Sigmoid colon (tissue), 7 donors: ENCODE measurements around the gene MLEC. TPM values are rescaled to one million over a fixed set of nuclear protein-coding genes. Genes with fewer than 3 reads are reported as not detected.

Experiments
- DNase-seq: peaks from one replicate; pipeline ENCODE4 v3.0.0-alpha.2; 2019
- H3K27ac ChIP-seq, 4 donors: fragments of 200-600 bp; sonication (generic); one replicate each; pipeline ENCODE4 v1.5.1; 2016 to 2019; ENCODE audit warnings: mild to moderate bottlenecking in 1 of 4
- H3K27me3 ChIP-seq, 3 donors: fragments of 200-600 bp; sonication (generic); one replicate each; pipeline ENCODE4 v1.5.1; 2019; ENCODE audit warnings: mild to moderate bottlenecking in 1 of 3
- H3K36me3 ChIP-seq, 4 donors: fragments of 200-600 bp; sonication (generic); one replicate each; pipeline ENCODE4 v1.5.1; 2016 to 2019
- H3K4me1 ChIP-seq, 4 donors: fragments of 200-600 bp; sonication (generic); one replicate each; pipeline ENCODE4 v1.5.1; 2017 to 2019
- H3K4me3 ChIP-seq, 4 donors: fragments of 200-600 bp; sonication (generic); one replicate each; pipeline ENCODE4 v1.5.1; 2017 to 2019; ENCODE audit warnings: mild to moderate bottlenecking in 2 of 4, moderate library complexity in 1 of 4
- H3K9me3 ChIP-seq, 4 donors: fragments of 200-600 bp in 3 of 4; sonication (generic) in 3 of 4; one replicate each; pipeline versions ENCODE4 v1.5.1 to v1.6.1; 2013 to 2019
- CTCF ChIP-seq, 4 experiments: fragments of 450-650 bp in 3 of 4; fragments of 200-600 bp in 1 of 4; IDR thresholded peaks; one replicate each; pipeline ENCODE4 v1.5.1; 2016 to 2019; ENCODE audit warnings: antibody characterized with exemption in 4 of 4, mild to moderate bottlenecking in 3 of 4, moderate library complexity in 2 of 4
- EP300 ChIP-seq, 4 donors: sonication (generic); formaldehyde crosslinking; IDR thresholded peaks; one replicate each; pipeline ENCODE4 v1.6.1; 2017; ENCODE audit warnings: antibody characterized with exemption in 4 of 4
- POLR2A ChIP-seq, 2 donors: fragments of 450-650 bp; IDR thresholded peaks; one replicate each; pipeline ENCODE4 v1.6.1; 2016; ENCODE audit warnings: antibody characterized with exemption in 2 of 2, mild to moderate bottlenecking in 2 of 2, moderate library complexity in 2 of 2
- POLR2AphosphoS5 ChIP-seq, 4 donors: sonication (generic); formaldehyde crosslinking; IDR thresholded peaks; one replicate each; pipeline ENCODE4 v1.6.1; 2017; ENCODE audit warnings: antibody characterized with exemption in 4 of 4
- WGBS, 2 donors: extraction: QIAGEN DNeasy Blood & Tissue Kit; methylation state at CpG; one replicate each; pipeline ENCODE4 v1.1.7; 2013; 5-methylcytosine and 5-hydroxymethylcytosine counted together
- intact Hi-C: fragments of 100-400 bp; cut with DNase I; formaldehyde crosslinking; loops from one replicate; pipeline ENCODE4 v1.15.1; 2023
- polyA plus RNA-seq, 3 donors: library from polyadenylated mRNA; stranded (reverse); fragments of 200-250 nt; gene quantifications; one replicate each; pipeline ENCODE4 v1.2.3, GENCODE V29; 2013
- total RNA-seq, 4 donors: library from RNA; depleted of rRNA; stranded (reverse); fragments of >200 nt; gene quantifications; one replicate each; pipeline ENCODE4 v1.1.0, GENCODE V29; 2016
- donor health status: healthy with polysubstance abuse.
- donor health status: Bipolar disorder and iron deficiency.
- donor health status: healthy.

MLEC gene
- total and polyA plus RNA-seq, 7 donors, result 22.2 to 164 (median 31.3) TPM

DNA sequence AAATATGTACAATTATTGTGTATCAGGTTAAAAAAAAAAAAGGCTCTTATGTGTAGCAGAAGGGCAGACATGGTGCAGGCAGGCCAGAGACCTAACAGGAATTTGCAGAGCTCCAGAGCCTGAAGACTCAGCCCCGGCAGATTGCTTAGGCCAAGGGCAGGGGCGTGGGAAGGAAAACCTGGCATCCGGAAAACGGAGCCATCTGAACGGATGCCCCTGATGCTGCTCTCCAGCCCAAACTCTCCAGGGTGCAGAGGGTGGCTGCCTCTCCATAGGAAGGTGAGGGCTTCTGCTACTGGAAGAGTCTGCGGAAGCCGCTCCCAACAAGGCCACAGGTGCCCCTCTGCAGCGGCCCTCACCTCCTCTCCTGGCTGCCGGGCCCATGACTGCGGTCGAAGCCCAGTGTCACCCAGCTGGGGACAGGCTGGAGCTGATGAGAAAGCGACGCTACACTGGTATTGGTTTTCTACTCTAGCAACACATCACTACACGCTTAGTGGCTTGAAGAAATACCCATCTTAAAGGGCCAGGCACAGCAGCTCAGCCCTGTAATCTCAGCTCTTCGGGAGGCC, 58.1 kb downstream of the MLEC start:
- TF ChIP-seq POLR2A (IDR thresholded peaks at IDR 0.05), result no peak
- no peak for TF ChIP-seq EP300 (IDR thresholded peaks at IDR 0.05)
- no peak for TF ChIP-seq CTCF (IDR thresholded peaks at IDR 0.05)
- TF ChIP-seq POLR2AphosphoS5 (IDR thresholded peaks at IDR 0.05), result no peak
- no peak overlapping the region for H3K27ac ChIP-seq
- no peaks in the 10 kb centered on the region for H3K9me3 ChIP-seq
- no peaks in the 10 kb centered on the region for H3K27me3 ChIP-seq
- H3K4me3 ChIP-seq, result no peak overlapping the region
- intact Hi-C loops, result no loop called here
- H3K4me1 ChIP-seq, result no peaks in the 10 kb centered on the region
- DNase-seq, result no peak
- no peaks in the 10 kb centered on the region for H3K36me3 ChIP-seq
- WGBS, 2 donors, result 93 to 95% methylated on average over 15 of the region's 15 CpGs

- peaks cover 0 to 3% (median 0%) of the 10 kb centered on the region in 3 donors for H3K27me3 ChIP-seq
- 45 to 84% methylated on average over 7 of the region's 7 CpGs for WGBS, 2 donors
- no peak for DNase-seq
Measured at GRCh38 chr12:120748242-120748641, 61.3 kb downstream of the MLEC start.

DNA sequence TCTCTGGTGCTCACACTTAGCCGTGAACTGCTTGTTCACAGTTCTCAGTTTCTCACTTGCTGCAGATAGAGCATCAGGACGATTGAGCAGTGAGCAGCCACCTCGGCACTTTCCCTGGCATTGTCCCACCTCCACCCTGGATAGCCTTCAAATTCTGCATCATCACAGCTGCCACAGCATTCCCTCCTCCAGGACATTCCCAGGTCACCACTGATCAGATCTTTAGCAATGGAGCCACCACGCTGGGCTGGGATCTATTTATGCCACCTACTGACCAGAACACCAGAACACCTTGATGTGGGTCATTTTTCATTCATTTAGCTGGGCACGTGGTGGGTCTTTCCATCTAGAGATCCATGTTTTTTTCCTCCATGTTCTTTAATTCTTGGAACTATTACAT, 62.3 kb downstream of the MLEC start:
- Histone ChIP-seq H3K4me1 (no peaks in the 10 kb centered on the region), H3K27me3 (peaks cover 0 to 3% (median 0%) of the 10 kb centered on the region in 3 donors), H3K36me3 (no peaks in the 10 kb centered on the region), H3K27ac (no peak overlapping the region), H3K9me3 (no peaks in the 10 kb centered on the region), H3K4me3 (no peak overlapping the region)
- 89 to 90% methylated on average over 5 of the region's 5 CpGs for WGBS, 2 donors
- no peak for DNase-seq
- TF ChIP-seq EP300 (IDR thresholded peaks at IDR 0.05) (no peak), POLR2A (IDR thresholded peaks at IDR 0.05) (no peak), POLR2AphosphoS5 (IDR thresholded peaks at IDR 0.05) (no peak), CTCF (IDR thresholded peaks at IDR 0.05) (no peak)
- intact Hi-C loops, result no loop called here

More at GRCh38 chr12:120748242-120748641, 61.3 kb downstream of the MLEC start:
- Histone ChIP-seq H3K9me3 (no peaks in the 10 kb centered on the region), H3K4me1 (no peaks in the 10 kb centered on the region), H3K4me3 (no peak overlapping the region), H3K36me3 (no peaks in the 10 kb centered on the region), H3K27ac (no peak overlapping the region)
- intact Hi-C loops, result no loop called here
- TF ChIP-seq POLR2A (IDR thresholded peaks at IDR 0.05) (no peak), POLR2AphosphoS5 (IDR thresholded peaks at IDR 0.05) (no peak), CTCF (IDR thresholded peaks at IDR 0.05) (no peak), EP300 (IDR thresholded peaks at IDR 0.05) (no peak)

DNA sequence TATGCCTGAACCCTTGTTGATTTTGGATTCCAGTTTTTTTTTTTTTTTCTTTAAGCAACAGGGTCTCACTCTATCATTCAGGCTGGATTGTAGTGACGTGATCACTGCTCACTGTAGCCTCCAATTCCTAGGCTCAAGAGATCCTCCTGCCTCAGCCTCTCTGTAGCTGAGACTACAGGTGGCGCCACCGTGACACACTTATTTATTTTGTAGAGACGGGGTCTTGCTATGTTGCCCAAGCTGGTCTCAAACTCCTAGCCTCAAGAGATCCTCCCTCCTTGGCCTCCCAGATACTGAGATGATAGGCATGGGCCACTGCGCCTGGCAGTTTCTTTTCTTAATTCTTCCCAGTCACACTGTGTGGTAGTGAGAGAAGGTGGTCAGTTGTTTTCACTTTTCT, 63.9 kb downstream of the MLEC start:
- peaks cover 0 to 4% (median 0%) of the 10 kb centered on the region in 4 donors for H3K9me3 ChIP-seq
- intact Hi-C loops, result no loop called here
- no peak overlapping the region for H3K4me3 ChIP-seq
- H3K4me1 ChIP-seq, result no peaks in the 10 kb centered on the region
- no peak for DNase-seq
- peaks cover 0 to 3% (median 0%) of the 10 kb centered on the region in 3 donors for H3K27me3 ChIP-seq
- TF ChIP-seq POLR2A (IDR thresholded peaks at IDR 0.05), result no peak
- 96 to 99% methylated on average over 5 of the region's 5 CpGs for WGBS, 2 donors
- H3K36me3 ChIP-seq, result no peaks in the 10 kb centered on the region
- H3K27ac ChIP-seq, result no peak overlapping the region

DNA sequence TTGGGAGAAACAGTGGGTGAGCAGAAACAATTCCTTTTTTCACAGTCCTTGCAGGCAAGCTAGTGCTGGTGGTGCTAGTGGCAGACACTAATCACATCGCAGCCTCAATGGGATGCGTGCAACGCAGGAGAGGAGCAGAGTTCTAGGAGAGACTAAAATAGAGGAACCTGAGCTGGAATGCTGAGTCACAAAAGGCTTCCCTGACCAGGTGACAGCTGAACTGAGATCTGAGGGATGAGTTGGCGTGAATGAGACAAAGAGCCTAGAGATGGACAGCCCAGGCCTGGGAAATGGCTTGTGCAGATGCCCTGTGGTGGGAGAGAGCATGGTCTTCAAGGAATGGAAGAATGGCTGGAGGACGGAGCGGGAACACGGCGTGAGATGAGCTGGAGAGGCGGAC, 64.4 kb downstream of the MLEC start:
- Histone ChIP-seq H3K36me3 (no peaks in the 10 kb centered on the region), H3K4me1 (no peaks in the 10 kb centered on the region), H3K4me3 (no peak overlapping the region), H3K9me3 (peaks cover 0 to 4% (median 0%) of the 10 kb centered on the region in 4 donors), H3K27ac (no peak overlapping the region), H3K27me3 (peaks cover 0 to 3% (median 0%) of the 10 kb centered on the region in 3 donors)
- no peak for TF ChIP-seq POLR2A (IDR thresholded peaks at IDR 0.05)
- no peak for DNase-seq
- 97% methylated on average over 9 of the region's 9 CpGs for WGBS, 2 donors
- intact Hi-C loops, result no loop called here

Other genes starting within 250 kb of the MLEC start
- gene COX6A1, start 249.0 kb upstream of the MLEC start, total RNA-seq, result 100 to 1,000 TPM; 432 to 759 (median 620) TPM
- 1,000 to 10,000 TPM in 1 of 3 donors, 100 to 1,000 TPM in 2; 628 to 1,413 (median 992) TPM for gene COX6A1, start 249.0 kb upstream of the MLEC start, polyA plus RNA-seq
- 10 to 100 TPM in 3 of 4 donors, 1 to 10 TPM in 1; 8.6 to 14.8 (median 12.4) TPM for gene TRIAP1, start 240.8 kb upstream of the MLEC start, total RNA-seq
- gene TRIAP1, start 240.8 kb upstream of the MLEC start, polyA plus RNA-seq, result 10 to 100 TPM; 33.6 to 37.7 (median 34.8) TPM
- 10 to 100 TPM; 17.4 to 20.0 (median 19.2) TPM for gene GATC, start 240.7 kb upstream of the MLEC start, total RNA-seq
- 10 to 100 TPM in 2 of 3 donors, 1 to 10 TPM in 1; 8.4 to 15.0 (median 13.0) TPM for gene GATC, start 240.7 kb upstream of the MLEC start, polyA plus RNA-seq
- 10 to 100 TPM; 41.4 to 55.1 (median 45.2) TPM for gene SRSF9, start 217.4 kb upstream of the MLEC start, total RNA-seq
- 100 to 1,000 TPM; 136 to 187 (median 158) TPM for gene SRSF9, start 217.4 kb upstream of the MLEC start, polyA plus RNA-seq
- gene DYNLL1, start 191.0 kb upstream of the MLEC start, total RNA-seq, result 100 to 1,000 TPM; 204 to 254 (median 235) TPM
- 100 to 1,000 TPM; 285 to 942 (median 912) TPM for gene DYNLL1, start 191.0 kb upstream of the MLEC start, polyA plus RNA-seq
- gene COQ5, start 158.0 kb upstream of the MLEC start, total RNA-seq, result 10 to 100 TPM; 17.4 to 29.4 (median 26.4) TPM
- gene COQ5, start 158.0 kb upstream of the MLEC start, polyA plus RNA-seq, result 10 to 100 TPM; 29.2 to 62.9 (median 38.4) TPM
- gene RNF10, start 152.8 kb upstream of the MLEC start, total RNA-seq, result 100 to 1,000 TPM; 106 to 165 (median 110) TPM
- 100 to 1,000 TPM; 115 to 177 (median 141) TPM for gene RNF10, start 152.8 kb upstream of the MLEC start, polyA plus RNA-seq
- gene POP5, start 105.7 kb upstream of the MLEC start, total RNA-seq, result 10 to 100 TPM; 21.0 to 33.4 (median 25.2) TPM
- 10 to 100 TPM; 27.6 to 58.0 (median 28.4) TPM for gene POP5, start 105.7 kb upstream of the MLEC start, polyA plus RNA-seq
- gene CABP1, start 46.5 kb upstream of the MLEC start, total RNA-seq, result 1 to 10 TPM in 3 of 4 donors, under 1 TPM in 1; 0.71 to 1.8 (median 1.7) TPM
- gene CABP1, start 46.5 kb upstream of the MLEC start, polyA plus RNA-seq, result 1 to 10 TPM in 1 of 3 donors, under 1 TPM in 2; 0.60 to 1.6 (median 0.92) TPM
- 10 to 100 TPM; 11.1 to 18.3 (median 18.1) TPM for gene UNC119B, start 23.3 kb downstream of the MLEC start, total RNA-seq
- gene UNC119B, start 23.3 kb downstream of the MLEC start, polyA plus RNA-seq, result 10 to 100 TPM in 1 of 3 donors, 1 to 10 TPM in 2; 8.4 to 19.3 (median 9.9) TPM
- 10 to 100 TPM; 36.8 to 40.3 (median 39.1) TPM for gene ACADS, start 38.7 kb downstream of the MLEC start, total RNA-seq
- gene ACADS, start 38.7 kb downstream of the MLEC start, polyA plus RNA-seq, result 100 to 1,000 TPM; 111 to 325 (median 192) TPM
- gene SPPL3, start 217.2 kb downstream of the MLEC start, total RNA-seq, result 10 to 100 TPM; 17.1 to 28.0 (median 19.3) TPM
- 10 to 100 TPM in 2 of 3 donors, 1 to 10 TPM in 1; 8.6 to 24.7 (median 12.6) TPM for gene SPPL3, start 217.2 kb downstream of the MLEC start, polyA plus RNA-seq